Measurements from ENCODE around the gene PRKD1.
"Not testable (repeated sequence)": the region's sequence is repeated elsewhere in the genome, so short reads cannot be mapped to it uniquely, and the experiment has no call there.

PRKD1 gene

GRCh38 chr14:29898470-29898869 lies 29.2 kb downstream of the PRKD1 start:
- no peak for DNase-seq

GRCh38 chr14:29897181-29897580 lies 30.5 kb downstream of the PRKD1 start:
- DNase-seq = no peak

DNA sequence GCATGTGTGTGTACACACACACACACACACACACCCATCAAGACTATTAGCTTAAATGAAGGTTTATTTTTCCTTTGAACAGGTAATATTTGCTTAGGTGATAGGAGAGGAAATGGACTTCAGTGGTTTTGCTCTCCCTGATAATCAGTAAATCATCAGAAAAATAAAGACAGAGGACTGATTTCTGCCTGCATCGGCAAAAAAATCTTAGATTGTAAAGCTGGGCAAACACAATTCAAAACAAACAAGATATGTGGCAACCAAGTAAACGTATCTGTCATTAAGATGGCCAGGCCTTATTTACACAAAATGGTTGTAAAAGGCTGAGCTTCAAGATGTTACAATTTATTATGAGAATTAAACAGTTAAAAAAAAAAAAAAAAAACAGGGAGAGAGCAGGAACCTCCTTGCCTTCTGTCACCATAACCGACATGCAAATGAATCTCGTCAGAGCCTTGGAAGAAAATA lies 31.3 kb downstream of the PRKD1 start:
- no peak for DNase-seq

DNA sequence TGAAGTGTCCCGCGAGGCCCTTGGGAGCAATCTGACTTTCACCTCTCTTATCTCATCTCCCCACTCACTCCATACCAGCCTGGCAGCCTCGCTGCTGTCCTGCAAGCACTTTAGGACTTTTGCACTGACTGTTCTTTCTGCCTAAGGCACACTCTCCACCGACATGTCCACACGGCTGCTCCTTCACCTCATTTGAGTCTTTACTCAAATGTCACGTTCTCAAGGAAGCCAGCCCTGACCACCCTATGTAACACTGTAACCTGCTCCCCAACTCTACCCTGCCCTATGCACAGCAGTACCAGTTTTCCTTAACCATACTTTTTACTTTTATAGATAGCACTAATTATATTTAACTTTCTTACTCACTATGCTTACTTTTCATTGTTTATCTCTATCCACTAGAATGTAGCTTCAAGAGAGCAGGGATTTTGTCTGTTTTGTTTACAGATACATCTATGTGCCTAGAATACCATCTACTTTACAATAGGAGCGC lies 32.0 kb downstream of the PRKD1 start:
- DNase-seq = no peak

GRCh38 chr14:29893989-29894388 lies 33.7 kb downstream of the PRKD1 start:
- no peak for DNase-seq

GRCh38 chr14:29892327-29892726 lies 35.3 kb downstream of the PRKD1 start:
- DNase-seq = no peak

DNA sequence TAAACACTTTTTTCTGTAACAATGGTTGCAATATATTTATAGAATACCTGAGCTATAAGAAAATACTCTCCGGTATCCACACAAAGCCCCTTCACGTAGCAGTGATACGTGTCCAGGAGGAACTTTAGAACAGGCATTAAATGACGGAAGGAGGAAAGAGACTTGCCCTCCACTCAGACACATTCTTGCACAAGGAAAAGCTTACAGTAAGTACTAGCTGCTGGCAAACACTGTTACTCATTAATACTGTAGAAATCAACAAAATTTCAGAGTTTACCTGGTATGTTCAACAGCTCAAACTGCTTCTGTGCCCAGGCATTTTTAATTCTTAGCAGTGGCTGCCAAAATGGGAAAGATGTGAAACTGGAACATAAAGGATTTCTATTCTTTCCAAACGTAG lies 41.7 kb downstream of the PRKD1 start:
- no peak for DNase-seq

DNA sequence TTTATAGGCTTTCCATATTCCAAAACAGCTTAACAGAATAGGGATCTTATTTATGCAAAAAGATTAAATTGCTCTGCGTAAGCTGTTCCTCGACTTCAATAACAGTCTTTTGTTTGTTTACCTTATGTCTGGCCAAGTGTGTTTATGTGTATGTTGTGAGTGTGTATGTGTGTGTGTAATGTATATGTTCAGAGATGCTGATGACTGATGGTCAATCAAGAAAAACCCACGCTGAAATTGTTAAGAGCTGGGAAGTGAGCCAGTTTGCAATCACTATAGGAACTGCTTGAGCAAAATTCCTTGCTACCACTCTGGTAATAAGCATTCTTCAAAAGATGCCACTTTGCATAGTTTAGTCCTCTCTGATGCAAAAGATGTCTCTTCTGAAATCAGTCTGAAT lies 59.6 kb downstream of the PRKD1 start:
- no peak for DNase-seq

DNA sequence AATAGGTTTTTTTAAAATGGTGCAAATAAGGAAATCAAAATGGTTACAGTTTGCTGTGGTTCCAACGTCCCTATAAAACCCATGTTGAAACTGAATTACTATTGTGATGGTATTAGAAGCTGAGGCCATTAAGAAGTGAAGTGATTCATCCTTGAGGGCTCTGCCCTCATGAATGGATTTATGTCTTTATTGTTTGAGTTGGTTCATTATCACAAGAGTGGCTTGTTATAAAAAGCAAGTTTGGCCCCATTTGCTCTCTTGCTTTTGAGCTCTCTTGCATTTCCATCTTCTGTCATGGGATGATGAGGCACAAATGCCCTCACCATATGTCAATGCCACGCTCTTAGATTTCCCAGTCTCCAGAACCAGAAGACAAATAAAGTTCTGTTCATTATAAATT lies 62.3 kb downstream of the PRKD1 start:
- no peak for DNase-seq

- no peak for DNase-seq
Observed at GRCh38 chr14:29861996-29862395, 65.7 kb downstream of the PRKD1 start.

GRCh38 chr14:29858299-29858698 lies 69.3 kb downstream of the PRKD1 start:
- no peak for DNase-seq

DNA sequence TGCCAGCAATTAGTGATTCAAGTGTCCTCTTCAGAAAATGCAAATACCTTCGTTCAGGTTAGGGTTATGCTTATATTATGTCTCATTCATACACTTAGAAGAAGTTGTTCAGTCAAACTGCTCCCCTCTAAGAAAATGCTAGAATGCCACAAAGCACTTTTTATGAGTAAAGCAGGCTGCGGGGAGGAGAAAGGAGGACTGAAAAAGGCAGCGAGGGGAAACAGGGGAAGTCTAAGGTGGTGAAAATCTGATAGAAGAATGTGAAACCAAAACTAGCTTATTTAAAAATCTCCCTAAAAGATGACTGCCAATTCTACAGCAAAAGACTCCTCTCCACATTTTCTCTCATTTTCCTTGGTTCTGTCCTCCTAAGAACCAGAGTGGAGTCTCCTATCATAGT lies 70.1 kb downstream of the PRKD1 start:
- DNase-seq = no peak

- no peak for DNase-seq
Observed at GRCh38 chr14:29856516-29856915, 71.1 kb downstream of the PRKD1 start.

DNA sequence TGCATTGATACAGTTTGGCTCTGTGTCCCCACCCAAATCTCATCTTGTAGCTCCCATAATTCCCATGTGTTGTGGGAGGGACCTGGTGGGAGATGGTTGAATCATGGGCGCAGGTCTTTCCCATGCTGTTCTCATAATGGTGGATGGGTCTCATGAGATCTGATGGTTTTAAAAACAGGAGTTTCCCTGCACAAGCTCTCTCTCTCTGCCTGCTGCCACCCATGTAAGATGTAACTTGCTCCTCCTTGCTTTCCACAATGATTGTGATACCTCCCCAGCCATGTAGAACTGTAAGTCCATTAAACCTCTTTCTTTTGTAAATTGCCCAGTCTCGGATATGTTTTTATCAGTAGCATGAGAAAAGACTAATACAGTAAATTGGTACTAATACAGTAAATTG lies 74.0 kb downstream of the PRKD1 start:
- DNase-seq = not testable (repeated sequence)

DNA sequence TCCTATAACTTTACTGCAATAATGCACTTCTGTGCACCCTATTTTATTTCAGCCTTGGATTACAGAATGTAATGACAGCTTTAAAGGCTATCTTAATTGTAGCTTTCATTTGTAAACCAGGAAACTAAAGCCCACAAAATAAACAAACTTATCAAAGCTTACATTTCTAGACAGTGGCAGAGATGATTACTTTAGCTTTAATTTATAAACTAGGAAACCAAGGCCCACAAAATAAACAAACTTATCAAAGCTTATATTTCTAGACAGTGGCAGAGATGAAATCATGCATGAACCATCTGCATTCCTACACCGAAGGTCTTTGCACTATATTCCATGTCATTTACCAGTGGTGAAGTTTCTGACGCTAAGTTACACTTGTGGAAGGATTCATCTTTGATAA lies 74.4 kb downstream of the PRKD1 start:
- no peak for DNase-seq

- DNase-seq = no peak
Observed at GRCh38 chr14:29851397-29851796, 76.2 kb downstream of the PRKD1 start.

GRCh38 chr14:29847056-29847380 lies 80.6 kb downstream of the PRKD1 start:
- DNase-seq = no peak

DNA sequence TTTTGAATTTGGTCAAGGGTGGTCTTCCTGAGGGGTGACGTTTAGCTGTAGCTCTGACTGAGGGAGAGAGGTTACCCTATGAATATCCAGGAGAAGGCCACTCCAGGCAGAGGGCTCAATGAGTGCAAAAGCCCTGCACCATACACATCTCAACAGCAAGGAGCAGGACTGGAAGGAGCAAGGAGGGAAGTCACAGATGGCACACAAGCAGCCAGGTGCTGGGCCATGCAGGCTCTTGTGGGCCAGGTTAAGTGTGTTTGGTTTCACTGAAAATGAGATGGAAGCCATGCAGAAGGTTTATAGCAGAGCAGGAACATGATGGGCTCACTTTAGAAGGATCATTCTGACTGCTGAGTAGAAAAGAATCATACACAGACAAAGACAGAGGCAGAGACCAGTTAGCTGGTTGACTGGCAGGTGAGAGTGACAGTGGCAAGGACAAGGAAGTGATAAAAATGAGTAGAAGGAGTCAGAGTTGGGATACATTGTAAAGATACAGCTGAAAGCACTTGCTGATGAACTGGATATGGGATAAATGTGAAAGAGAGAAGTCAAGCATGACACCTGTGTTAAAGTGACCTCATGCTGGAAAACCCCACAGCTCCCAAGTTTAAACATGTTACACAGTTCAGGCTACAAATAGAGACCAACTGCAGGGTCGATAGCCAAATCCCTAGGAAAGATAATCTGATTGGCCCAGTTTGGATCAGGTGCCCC lies 81.2 kb downstream of the PRKD1 start:
- DNase-seq = no peak

- DNase-seq = no peak
Observed at GRCh38 chr14:29843981-29844380, 83.7 kb downstream of the PRKD1 start.

- no peak for DNase-seq
Observed at GRCh38 chr14:29842228-29842627, 85.4 kb downstream of the PRKD1 start.

- DNase-seq = not testable (repeated sequence)
Observed at GRCh38 chr14:29840369-29840892, 87.2 kb downstream of the PRKD1 start.

- DNase-seq = not testable (repeated sequence)
Observed at GRCh38 chr14:29839691-29840090, 88.0 kb downstream of the PRKD1 start.

GRCh38 chr14:29838752-29839151 lies 88.9 kb downstream of the PRKD1 start:
- no peak for DNase-seq

- DNase-seq = no peak
Observed at GRCh38 chr14:29836395-29836794, 91.3 kb downstream of the PRKD1 start.

- no peak for DNase-seq
Observed at GRCh38 chr14:29832042-29832441, 95.6 kb downstream of the PRKD1 start.

All from AML-193 (cell line).